ENCODE data around the gene ARIH1. TPM values are rescaled to one million over a fixed set of nuclear protein-coding genes. Genes with fewer than 3 reads are reported as not detected.
"Not testable (repeated sequence)": the region's sequence is repeated elsewhere in the genome, so short reads cannot be mapped to it uniquely, and the experiment has no call there.

Gene ARIH1
- total RNA-seq, 1 donor from 2014 or later: 54.9 TPM

GRCh38 chr15:72593838-72594237 lies 119.7 kb downstream of the ARIH1 start:
- DNase-seq (ENCODE audit: low read depth): no peak
- H3K36me3 ChIP-seq (ENCODE audit: control insufficient read depth, insufficient read depth, low read length): no peaks in the 10 kb centered on the region
- H3K4me3 ChIP-seq (ENCODE audit: low read depth, low read length): no peak overlapping the region
- no peak for TF ChIP-seq CTCF (IDR thresholded peaks at IDR 0.05; ENCODE audit: insufficient read depth, low read length, poor library complexity, severe bottlenecking)
- no peaks in the 10 kb centered on the region for H3K27me3 ChIP-seq (ENCODE audit: control insufficient read depth, insufficient read depth, low read length)

GRCh38 chr15:72599855-72600464 lies 125.8 kb downstream of the ARIH1 start:
- Histone ChIP-seq H3K36me3 (ENCODE audit: control insufficient read depth, insufficient read depth, low read length) (no peaks in the 10 kb centered on the region), H3K4me3 (ENCODE audit: low read depth, low read length) (no peak overlapping the region), H3K27me3 (ENCODE audit: control insufficient read depth, insufficient read depth, low read length) (no peaks in the 10 kb centered on the region)
- peak; percentile 71 for TF ChIP-seq CTCF (IDR thresholded peaks at IDR 0.05; ENCODE audit: insufficient read depth, low read length, poor library complexity, severe bottlenecking)
- no peak for DNase-seq (ENCODE audit: low read depth)

GRCh38 chr15:72604794-72605193 lies 130.7 kb downstream of the ARIH1 start:
- no peak overlapping the region for H3K4me3 ChIP-seq (ENCODE audit: low read depth, low read length)
- no peaks in the 10 kb centered on the region for H3K27me3 ChIP-seq (ENCODE audit: control insufficient read depth, insufficient read depth, low read length)

GRCh38 chr15:72608084-72608483 lies 134.0 kb downstream of the ARIH1 start:
- H3K27me3 ChIP-seq (ENCODE audit: control insufficient read depth, insufficient read depth, low read length); H3K4me3 ChIP-seq (ENCODE audit: low read depth, low read length); DNase-seq (ENCODE audit: low read depth); H3K36me3 ChIP-seq (ENCODE audit: control insufficient read depth, insufficient read depth, low read length): not testable (repeated sequence)

More at GRCh38 chr15:72604794-72605193, 130.7 kb downstream of the ARIH1 start:
- TF ChIP-seq CTCF (IDR thresholded peaks at IDR 0.05; ENCODE audit: insufficient read depth, low read length, poor library complexity, severe bottlenecking): no peak
- no peak for DNase-seq (ENCODE audit: low read depth)
- no peaks in the 10 kb centered on the region for H3K36me3 ChIP-seq (ENCODE audit: control insufficient read depth, insufficient read depth, low read length)

- Histone ChIP-seq H3K4me3 (ENCODE audit: low read depth, low read length) (no peak overlapping the region), H3K36me3 (ENCODE audit: control insufficient read depth, insufficient read depth, low read length) (no peaks in the 10 kb centered on the region), H3K27me3 (ENCODE audit: control insufficient read depth, insufficient read depth, low read length) (no peaks in the 10 kb centered on the region)
- TF ChIP-seq CTCF (IDR thresholded peaks at IDR 0.05; ENCODE audit: insufficient read depth, low read length, poor library complexity, severe bottlenecking): no peak
- DNase-seq (ENCODE audit: low read depth): no peak
Observed at GRCh38 chr15:72609862-72610261, 135.7 kb downstream of the ARIH1 start.

GRCh38 chr15:72612324-72612723 lies 138.2 kb downstream of the ARIH1 start:
- H3K27me3 ChIP-seq (ENCODE audit: control insufficient read depth, insufficient read depth, low read length); H3K36me3 ChIP-seq (ENCODE audit: control insufficient read depth, insufficient read depth, low read length); H3K4me3 ChIP-seq (ENCODE audit: low read depth, low read length); DNase-seq (ENCODE audit: low read depth): not testable (repeated sequence)

GRCh38 chr15:72614810-72615532 lies 140.8 kb downstream of the ARIH1 start:
- no peak for DNase-seq (ENCODE audit: low read depth)
- Histone ChIP-seq H3K4me3 (ENCODE audit: low read depth, low read length) (no peak overlapping the region), H3K36me3 (ENCODE audit: control insufficient read depth, insufficient read depth, low read length) (no peaks in the 10 kb centered on the region), H3K27me3 (ENCODE audit: control insufficient read depth, insufficient read depth, low read length) (no peaks in the 10 kb centered on the region)
- no peak for TF ChIP-seq CTCF (IDR thresholded peaks at IDR 0.05; ENCODE audit: insufficient read depth, low read length, poor library complexity, severe bottlenecking)

GRCh38 chr15:72615533-72616233 lies 141.6 kb downstream of the ARIH1 start:
- H3K27me3 ChIP-seq (ENCODE audit: control insufficient read depth, insufficient read depth, low read length); DNase-seq (ENCODE audit: low read depth); H3K4me3 ChIP-seq (ENCODE audit: low read depth, low read length); H3K36me3 ChIP-seq (ENCODE audit: control insufficient read depth, insufficient read depth, low read length): not testable (repeated sequence)
